Bone marrow (tissue), 2 donors: ENCODE results near the gene RPS21.

ENCODE experiments used
- DNase-seq, 2 donors: peaks; one replicate each; lab custom pipeline; 2025; lab: John Stamatoyannopoulos, UW

The RPS21 gene

DNA sequence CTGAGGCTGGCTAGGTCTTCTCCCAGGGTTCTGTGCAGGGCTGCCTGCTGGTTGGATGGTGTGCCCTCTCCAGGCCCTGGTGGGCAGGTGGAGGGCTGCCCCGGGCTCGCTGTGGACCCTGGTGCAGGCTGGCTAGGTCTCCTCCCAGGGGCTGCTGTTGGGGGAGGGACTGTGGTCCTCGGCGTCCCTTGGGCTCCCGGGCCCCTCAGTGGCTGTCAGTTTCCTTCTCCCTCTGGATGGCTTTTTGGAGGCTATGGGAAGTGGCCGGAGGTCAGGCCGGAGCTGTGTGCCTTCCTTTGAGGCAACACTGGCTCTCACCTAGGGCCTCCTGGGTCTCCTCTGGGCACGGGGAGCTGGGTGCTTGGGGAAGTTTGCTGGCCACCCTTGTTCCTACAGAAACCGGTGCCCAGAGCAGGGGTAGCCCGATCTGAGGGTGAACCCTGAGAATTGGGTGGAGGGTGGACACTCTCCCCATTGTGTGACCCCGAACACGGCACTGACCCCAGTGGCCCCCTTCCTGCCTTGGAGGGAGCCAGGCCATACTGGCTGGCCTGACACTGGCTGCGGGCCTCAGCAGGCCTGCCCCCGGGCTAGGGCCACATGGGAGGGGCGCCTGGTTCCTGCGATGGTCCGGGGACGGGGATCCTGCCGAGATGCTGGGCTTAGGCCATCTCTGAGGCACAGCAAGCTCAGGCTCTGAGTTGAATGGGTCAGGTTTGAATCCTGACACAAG lies 24.0 kb downstream of the RPS21 start:
- DNase-seq = no peak

DNA sequence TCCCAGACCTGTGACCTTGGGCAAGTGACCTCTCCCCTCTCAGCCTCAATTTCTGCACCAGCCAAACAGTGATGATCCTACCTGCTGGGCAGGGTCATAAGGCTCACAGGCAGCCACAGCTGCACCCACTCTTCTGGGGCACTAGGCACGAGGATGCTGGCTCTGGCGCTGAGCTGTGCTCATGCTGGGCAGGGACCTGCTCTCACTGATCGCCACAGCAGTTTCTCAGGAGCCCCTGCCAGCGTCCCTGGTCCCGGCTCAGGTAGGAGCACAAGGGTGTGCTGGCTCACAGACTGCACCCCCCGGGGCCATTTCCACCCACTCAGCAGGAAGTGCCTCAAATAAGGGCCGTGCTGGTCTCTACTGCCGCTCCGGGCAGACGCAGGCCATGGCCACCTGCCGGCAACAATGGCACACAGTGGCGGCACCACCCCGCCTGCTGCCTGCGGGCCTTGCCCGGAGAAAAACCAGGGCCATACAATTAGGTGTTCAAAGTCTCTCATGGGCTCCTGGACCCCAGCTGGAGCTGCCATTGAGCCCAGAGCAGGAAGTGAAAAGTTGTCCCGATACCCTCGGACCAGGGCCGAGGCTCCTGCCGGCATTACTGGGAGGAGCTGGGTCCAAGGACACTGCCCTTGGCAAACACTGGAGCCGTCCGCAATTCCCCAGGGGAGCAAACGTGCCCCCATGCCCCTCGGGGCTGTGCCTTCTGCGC lies 24.7 kb downstream of the RPS21 start:
- DNase-seq = no peak

DNA sequence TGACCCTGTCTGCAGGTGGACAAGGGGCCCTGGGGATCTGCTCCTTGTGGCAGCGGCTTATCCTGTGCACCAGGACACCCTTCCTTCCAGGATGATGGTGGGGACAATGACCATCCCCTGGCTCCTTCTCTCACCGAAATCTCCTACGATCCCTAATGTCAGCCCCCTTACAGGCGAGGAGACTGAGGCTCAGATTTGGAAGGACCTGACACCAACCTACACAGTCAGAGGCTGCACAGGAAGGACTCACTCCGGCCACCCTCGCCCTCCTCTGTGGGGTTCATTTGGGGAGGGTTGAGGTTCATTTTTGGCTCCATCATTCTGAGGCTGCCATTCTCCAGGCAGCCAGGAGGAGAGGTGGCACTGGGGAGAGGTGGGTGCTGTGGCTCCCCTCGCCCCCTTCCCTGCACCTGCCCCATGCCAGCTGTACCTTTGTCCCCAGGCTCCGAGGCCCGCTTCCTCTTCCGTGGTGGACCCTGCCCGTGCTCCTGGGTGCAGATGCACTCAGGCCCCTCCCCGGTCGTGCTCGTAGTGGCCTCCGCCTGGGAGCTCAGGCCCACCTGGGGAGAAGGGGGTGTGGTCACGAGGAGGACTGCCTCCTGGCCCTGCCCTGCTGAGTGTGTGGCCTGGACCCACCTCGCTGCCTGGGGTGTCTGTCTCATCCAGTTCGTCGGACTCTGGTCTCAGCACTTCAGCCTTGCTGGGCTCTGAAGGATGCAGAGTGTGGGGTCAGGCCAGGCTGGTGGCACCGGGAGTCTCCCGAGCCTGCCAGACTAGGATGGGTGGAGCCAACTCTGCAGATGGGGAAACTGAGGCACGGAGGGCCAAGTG lies 25.5 kb downstream of the RPS21 start:
- no peak for DNase-seq

DNA sequence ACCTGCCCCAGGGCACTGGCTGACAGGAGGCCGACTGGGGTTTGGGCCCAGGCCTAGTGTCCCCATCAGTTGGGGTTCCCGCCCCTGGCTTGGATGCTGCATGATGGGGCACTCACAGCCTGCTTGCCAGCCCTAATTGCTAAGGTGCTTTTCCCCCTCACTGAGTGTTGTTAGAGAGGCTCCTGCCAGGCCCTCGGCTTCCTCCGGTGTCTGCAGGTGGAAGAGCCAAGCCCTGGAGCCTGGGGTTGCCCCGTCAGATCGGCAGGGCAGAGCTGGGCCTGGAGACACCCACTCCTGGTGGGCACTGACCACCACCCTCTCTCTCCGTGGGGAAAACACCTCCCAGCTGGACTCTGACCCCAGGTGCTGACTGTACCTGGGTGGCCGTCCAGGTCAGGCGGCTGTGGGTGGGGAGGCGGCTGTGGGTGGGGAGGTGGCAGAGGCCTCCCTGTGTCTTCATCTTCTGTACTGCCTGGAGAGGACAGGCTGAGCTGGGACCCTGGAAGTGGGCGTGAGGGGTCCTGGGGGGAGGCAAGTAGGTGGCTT lies 26.2 kb downstream of the RPS21 start:
- no peak for DNase-seq

DNA sequence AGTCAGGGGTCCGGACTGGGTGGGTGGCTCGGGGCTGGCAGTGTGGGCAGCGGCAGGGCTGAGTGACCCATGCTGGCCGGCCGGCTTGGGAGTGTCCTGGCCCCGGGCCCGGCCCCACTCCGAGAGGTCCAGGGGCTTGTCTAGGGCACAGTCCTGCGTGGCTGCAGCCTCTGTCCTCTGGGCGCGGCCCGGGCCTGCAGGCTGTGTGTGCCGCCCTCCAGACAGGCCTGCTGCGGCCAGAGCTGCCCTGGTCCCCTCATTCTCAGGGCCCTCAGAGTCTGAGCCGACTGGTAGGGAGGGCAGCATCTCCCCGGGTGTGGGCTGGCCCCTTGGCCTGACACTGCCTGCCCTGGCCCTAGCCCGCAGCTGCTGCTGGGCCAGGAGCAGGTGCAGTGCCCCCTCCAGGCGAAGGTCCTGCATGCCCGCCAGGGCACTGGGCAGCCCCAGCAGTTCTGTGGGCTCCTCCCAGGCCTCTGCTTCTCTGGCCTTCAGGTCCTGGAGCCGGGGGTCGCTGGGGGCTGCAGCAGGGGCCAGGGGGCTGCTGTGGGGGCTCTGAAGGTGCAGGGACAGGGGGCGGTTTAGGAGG lies 27.1 kb downstream of the RPS21 start:
- DNase-seq = no peak

DNA sequence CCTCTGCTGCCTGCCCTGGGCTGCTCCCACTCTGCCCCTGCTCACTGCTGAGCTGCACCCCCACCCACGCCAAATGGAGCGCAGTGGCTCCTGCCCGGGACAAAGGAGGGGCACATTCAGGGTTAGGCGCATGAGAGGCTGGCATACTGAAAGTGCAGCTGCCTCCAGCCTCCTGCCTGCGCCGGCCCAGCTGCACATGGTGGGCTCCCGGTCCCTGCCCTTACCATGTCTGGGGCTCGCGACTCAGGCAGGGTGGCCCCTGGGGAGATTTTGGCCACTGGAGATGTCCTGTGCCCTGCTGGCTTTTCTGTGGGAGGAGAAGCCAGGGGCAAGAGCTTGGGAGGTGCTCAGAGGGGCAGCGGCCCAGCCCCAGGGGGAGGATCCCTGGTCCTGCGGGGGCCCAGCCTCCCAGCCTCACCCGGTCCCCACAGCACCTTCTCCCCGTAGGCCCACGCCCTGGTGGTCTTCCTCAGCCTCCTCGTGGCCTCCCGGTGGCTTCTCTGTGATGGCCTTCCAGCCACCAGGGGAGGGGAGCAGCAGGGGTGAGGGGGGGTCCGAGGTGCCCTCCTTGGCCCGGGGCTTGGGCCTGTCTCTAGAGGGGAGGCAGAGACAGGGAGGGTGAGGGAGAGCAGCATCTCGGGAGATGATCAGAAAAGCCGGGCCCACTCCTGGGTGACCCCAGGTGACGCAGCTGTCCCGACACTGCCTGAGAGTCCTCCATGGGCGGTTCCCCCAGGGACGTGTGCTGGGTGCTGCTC lies 28.6 kb downstream of the RPS21 start:
- DNase-seq = no peak

DNA sequence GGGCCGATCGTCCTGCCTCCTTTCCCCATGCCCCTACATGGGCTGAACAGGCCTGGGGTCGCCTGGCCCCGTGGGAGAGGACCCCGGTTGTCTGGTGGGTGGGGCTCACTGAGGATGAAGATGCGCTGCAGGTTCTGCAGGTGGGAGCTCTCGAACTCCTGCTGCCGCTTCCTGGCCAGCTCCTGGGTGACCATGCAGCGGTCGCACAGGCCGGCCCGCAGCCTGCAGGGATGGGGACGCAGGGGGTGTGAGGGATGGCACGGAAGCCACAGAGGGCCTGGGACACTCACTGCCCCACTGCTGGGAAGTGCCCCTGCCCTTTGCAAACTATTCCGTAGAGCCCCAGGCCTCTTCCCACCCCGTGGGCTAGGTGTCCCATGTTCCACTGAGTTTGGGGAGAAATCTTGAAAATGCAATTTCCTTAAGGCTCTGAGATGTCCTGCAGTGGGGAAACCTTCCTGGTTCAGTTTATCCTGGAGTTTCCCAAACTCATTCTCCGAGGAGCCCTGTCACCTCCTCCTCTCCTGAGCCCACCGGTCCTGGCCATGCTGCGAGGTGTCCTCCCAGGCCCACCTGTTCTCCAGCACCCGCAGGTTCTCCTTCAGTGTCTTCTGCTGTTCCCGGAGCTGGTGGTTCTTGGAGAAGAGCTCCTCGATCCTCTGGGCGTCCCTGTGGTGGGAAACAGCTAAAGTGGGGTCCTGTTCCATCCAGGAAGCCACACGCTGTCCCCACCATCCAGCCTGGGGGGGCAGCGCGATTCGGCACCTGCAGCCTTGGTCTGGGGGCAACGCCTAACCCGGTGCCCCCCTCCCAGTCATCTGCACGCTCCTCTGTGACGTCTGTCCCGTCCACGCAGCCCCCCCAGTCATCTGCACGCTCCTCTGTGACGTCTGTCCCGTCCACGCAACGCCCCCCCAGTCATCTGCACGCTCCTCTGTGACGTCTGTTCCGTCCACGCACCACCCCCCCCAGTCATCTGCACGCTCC lies 30.0 kb downstream of the RPS21 start:
- DNase-seq = no peak

DNA sequence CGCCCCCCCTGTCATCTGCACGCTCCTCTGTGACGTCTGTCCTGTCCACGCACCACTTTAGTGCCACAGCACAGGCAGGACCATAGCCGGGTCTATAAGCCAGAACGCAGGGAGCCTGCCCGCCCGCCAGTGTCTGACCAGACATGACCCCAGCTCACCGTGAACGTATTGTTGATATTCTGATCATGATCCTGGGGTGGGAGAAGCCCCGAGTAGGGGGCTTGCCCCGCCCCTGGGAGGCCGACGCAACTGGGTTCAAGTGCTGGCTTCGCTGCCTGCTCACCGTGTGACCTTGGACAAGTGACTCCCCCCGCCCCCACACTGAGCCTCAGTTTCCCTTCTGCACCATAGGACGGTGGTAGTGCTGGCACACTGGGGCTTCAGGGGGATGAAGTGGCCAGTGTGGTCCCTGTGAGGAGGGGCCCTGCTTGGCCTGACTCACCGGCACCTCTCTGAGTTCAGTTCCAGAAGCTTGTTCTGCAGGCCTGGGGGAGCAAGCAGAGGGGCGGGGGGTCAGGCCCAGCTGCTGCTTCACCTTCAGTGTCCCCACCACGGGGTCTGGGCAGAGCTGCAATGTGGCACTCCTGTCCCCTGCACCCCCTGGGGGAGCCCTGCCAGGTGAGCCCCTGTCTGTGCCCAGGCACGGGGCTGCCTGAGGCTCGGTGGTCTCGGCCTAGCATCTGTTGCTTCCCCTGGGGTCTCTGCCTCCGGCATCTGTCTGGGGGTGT lies 31.2 kb downstream of the RPS21 start:
- DNase-seq = no peak

DNA sequence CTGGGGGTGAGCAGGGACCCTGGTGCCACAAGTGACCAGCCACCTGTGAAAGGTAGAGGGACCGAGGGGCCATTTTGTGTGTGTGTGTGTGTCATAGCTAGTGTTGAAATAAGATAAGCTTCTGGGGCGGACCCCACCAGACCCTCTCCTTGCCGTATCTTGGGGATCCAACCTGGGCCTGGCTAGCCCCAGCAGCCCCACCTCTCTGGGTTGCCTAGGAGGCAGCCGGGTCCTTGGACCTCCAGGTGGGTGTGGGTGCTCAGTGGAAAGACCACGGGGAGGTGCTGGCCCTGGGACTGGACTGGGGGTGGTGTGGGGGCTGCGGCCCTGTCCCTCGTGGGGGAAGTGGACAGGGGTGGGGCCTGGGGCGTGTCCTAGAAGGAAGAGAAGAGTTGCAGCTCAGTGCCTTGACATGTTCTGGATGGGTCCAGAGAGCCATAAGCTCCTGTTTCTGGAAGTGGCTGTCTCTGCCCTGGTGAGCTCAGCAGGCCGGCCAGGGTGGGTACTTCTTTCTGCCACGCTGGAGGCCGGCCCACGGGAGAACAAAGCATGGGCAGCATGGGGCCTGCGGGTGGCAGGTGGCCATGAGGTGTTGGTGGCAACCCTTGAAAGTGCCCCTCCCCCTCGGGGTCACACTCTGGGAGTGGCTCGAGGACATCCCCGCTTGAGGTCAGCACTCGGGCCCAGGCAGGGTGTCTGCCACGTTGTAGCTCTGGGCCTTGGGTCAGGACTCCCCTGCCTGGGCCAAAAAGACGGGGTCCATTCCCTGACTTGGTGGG lies 32.0 kb downstream of the RPS21 start:
- DNase-seq = no peak

DNA sequence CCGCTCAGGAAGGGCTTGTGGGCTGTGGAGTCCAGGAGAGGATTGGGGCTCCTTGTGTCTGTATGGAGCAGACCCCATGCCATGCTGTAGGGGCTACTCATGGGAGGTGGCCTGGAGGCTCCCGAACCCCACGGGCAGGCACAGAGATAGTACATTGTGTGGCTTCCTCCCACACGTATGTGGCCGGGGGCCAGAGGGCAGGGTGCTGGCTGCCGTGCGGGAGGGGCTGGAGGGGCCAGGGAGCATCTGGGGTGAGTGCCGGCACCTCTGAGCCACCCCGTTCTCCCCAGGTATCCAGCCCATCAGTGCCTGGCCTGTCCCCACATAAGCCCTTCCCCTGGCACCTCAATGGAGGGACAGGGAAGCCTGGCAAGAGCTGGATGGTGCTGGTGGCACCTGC lies 32.9 kb downstream of the RPS21 start:
- no peak for DNase-seq

DNA sequence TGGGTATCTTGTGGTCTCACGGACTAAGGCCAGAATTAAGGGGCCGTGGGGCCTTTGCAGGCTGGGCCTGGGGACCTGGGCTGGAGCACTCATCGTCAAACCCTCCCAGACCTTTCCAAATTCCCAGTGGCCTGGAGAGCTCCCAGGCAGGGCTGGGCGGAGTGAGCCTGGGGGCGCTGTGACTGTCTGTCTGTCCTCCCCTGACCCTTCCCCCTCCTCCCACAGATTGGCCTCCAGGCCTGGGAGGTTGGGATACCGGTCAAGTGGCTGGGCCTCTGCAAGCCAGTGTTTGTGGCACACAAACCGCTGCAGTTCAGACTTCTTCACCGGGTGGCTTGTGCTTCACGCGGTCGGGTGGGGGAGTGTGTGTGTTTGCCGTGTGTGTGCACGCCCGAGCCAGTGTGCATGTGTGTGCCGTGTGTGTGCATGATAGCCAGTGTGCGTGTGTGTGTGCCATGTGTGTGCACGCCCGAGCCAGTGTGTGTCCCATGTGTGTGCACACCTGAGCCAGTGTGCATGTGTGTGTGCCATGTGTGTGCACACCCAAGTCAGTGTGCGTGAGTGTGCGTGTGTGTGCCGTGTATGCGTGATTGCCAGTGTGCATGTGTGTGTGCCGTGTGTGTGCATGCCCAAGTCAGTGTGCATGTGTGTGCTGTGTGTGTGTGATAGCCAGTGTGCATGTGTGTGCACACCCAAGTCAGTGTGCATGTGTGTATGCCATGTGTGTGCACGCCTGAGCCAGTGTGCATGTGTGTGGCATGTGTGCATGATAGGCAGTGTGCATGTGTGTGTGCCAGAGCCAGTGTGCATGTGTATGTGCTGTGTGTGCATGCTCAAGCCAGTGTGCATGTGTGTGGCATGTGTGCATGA lies 34.2 kb downstream of the RPS21 start:
- no peak for DNase-seq

DNA sequence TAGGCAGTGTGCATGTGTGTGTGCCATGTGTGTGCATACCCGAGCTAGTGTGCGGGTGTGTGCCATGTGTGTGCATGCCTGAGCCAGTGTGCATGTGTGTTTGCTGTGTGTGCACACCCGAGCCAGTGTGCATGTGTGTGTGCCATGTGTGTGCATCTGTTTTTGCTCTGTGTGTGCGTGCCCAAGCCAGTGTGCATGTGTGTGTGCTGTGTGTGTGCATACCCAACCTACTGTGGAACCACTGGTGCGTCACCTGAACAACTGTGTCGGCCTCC lies 34.8 kb downstream of the RPS21 start:
- DNase-seq = no peak

DNA sequence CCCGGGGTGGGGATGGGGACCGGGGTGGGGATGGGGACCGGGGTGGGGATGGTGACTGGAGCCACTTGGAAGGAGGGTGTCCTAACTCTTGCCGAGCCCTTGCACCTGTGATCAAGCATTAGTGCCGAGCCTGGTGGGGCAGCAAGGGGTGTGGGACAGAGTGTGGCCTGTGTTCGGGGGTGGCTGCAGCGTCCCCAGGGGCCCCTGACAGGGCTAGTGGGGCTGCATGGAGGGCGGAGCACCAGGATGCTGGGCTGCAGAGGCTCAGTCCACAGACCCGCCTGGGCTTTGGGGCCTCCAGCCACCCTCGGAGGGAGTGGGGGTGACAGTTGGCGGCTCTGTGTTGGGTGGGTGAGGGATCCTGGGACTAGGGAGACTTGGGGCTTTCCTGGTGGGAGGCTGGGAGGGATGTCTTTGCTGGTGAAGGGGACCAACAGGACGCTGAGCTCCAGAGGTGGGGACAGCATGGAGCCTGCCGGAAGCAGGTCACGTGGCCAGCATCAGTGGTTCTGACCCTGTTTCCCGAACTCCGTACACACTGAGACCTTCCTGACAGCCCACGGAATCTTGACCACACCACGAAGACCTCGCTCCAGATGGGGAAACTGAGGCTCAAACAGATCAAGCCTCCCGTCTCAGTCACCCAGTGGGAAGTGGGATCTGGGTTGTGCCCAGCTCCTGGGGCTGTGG lies 35.9 kb downstream of the RPS21 start:
- DNase-seq = no peak

DNA sequence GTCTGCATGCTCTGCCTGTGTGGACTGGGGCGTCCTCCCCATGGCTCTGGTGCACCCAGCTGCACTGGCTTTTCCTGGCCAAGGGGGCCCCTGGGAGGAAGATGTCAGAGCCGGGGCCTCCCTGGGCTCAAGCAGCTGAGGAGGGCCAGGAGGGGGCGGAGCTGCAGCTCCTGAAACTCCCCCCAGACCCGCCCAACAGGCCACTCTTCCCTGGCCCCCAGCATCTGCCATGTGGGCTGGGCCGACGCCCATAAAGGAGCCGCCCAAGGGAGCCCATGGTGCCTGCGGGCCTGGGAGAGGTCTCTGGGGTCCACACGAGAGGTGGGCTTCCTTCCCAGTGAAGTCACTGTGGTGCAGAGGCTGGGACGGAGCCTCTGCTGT lies 36.4 kb downstream of the RPS21 start:
- no peak for DNase-seq

DNA sequence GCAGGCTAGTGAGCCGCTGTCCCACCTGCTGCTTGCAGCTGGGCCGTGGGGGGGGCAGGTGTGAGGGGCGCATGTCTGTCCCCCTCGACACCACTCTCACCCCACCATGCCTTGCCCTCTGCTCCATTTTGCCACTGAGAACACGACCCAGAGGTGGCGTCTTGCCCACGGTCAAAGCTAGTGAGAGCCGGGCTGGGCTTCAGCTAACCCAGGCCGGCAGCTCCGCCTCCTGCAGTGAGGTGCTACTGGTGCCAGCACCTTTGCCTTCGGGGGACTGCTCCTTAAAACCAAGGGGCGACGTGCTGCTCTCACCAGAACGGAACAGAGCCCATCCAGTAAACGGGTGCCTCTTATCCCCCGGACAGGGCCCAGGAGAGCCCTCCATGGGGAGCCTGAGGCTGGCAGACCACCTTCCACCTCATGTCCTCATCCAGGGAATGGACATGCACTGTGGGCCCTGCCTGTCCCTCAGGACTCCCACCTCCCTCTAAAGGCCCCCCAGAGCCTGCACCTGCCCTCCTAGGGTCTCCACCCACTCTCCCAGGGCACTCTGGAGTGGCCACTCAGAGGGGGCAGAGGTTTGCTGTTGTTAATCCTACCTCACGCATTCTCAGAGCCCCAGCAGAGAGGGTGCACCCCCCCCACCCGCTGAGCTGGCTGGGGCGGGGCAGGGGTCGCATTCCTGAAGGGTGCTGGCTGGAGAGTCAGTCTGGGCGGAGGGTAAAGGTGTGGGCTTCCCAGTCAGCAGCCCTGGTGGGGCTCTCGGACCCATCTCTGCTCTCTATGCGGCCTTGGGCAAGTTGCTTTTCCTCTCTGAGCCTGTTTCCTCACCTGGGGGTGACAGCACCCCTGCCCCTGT lies 37.6 kb downstream of the RPS21 start:
- DNase-seq = no peak

DNA sequence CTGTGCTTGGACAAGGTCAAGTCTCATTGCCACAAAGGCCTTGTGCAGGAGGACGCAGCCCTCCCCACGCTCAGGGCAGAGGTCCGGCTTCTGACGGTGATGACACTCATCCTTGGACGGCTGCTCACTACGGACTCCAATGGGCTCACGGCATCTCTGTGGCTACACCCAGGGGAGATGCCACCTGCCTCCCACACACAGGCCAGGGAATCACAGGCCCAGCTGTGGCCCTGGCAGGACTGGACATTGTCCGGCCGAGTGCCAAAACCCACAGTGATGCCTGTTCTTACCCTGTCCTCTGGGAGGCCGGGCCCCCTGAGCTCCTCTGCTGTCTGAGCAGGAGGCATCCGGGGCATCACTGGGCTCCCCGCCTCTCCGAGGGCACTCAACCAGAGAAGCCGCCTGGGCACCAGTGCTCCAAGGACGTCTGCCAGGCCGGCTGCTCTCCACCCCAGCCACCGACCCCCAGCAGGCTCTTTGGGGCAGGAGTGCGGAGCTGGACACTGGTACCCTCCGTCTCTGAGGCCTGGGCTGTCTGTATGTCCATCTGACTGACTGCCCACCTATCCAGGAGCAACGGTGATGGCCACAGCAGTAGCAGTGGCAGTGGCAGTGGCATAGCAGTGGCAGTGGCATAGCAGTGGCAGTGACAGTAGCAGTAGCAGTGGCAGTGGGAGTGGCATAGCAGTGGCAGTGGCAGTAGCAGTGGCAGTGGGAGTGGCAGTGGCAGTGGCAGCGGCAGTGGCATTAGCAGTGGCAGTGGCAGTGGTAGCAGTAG lies 38.6 kb downstream of the RPS21 start:
- no peak for DNase-seq
